Mesendoderm (in vitro differentiated cells): ENCODE data around the gene E2F3.

Source experiments
- DNase-seq: peaks from one replicate; pipeline ENCODE4 v3.0.0; 2013
- H2AK5ac ChIP-seq: 2 replicates; pipeline ENCODE4 v1.6.1; 2013; ENCODE audit warnings: low read length, inconsistent platforms
- H2BK120ac ChIP-seq: 2 replicates; pipeline ENCODE4 v1.6.1; 2013; ENCODE audit warnings: low read depth, mild to moderate bottlenecking, low read length, moderate library complexity, mixed read lengths
- H2BK15ac ChIP-seq: replicated peaks from 2 replicates; pipeline ENCODE4 v1.6.1; 2013; ENCODE audit warnings: low read depth, mild to moderate bottlenecking, moderate library complexity
- H2BK5ac ChIP-seq: 2 replicates; pipeline ENCODE4 v1.6.1; 2013; ENCODE audit warnings: low read length, inconsistent platforms
- H3K18ac ChIP-seq: 2 replicates; pipeline ENCODE4 v1.6.1; 2013; ENCODE audit warnings: mild to moderate bottlenecking, low read length, mixed read lengths
- H3K23ac ChIP-seq: one replicate; pipeline ENCODE4 v1.6.1; 2013; ENCODE audit warnings: low read length
- H3K27ac ChIP-seq: 2 replicates; pipeline ENCODE4 v1.5.1; 2013; ENCODE audit warnings: low read depth, mild to moderate bottlenecking, inconsistent platforms, low read length, moderate library complexity
- H3K27me3 ChIP-seq: 2 replicates; pipeline ENCODE4 v1.6.1; 2013; ENCODE audit warnings: low read length, control low read depth, mild to moderate bottlenecking, inconsistent platforms; ENCODE audit not compliant: insufficient read depth, poor library complexity
- H3K36me3 ChIP-seq: 2 replicates; pipeline ENCODE4 v1.6.1; 2013; ENCODE audit warnings: low read length, inconsistent platforms; ENCODE audit not compliant: control insufficient read depth, insufficient read depth
- H3K4ac ChIP-seq: one replicate; pipeline ENCODE4 v1.6.1; 2013; ENCODE audit warnings: low read depth, mild to moderate bottlenecking, low read length, moderate library complexity
- H3K4me1 ChIP-seq: 2 replicates; pipeline ENCODE4 v1.6.1; 2013; ENCODE audit warnings: low read depth, low read length, inconsistent platforms; ENCODE audit not compliant: control insufficient read depth
- H3K4me2 ChIP-seq: 2 replicates; pipeline ENCODE4 v1.6.1; 2013; ENCODE audit warnings: low read length
- H3K4me3 ChIP-seq: 2 replicates; pipeline ENCODE4 v1.5.1; 2013; ENCODE audit warnings: mild to moderate bottlenecking, low read length
- H3K56ac ChIP-seq: one replicate; pipeline ENCODE4 v1.6.1; 2013; ENCODE audit warnings: low read length
- H3K79me1 ChIP-seq: 2 replicates; pipeline ENCODE4 v1.6.1; 2013; ENCODE audit warnings: low read length, inconsistent platforms
- H3K79me2 ChIP-seq: 2 replicates; pipeline ENCODE4 v1.6.1; 2013; ENCODE audit warnings: mild to moderate bottlenecking, low read length; ENCODE audit not compliant: control insufficient read depth, insufficient read depth
- H3K9ac ChIP-seq: 2 replicates; pipeline ENCODE4 v1.6.1; 2013; ENCODE audit warnings: low read length, inconsistent platforms
- H4K5ac ChIP-seq: one replicate; pipeline ENCODE4 v1.6.1; 2013; ENCODE audit warnings: low read length
- H4K8ac ChIP-seq: one replicate; pipeline ENCODE4 v1.6.1; 2013; ENCODE audit warnings: low read depth, mild to moderate bottlenecking, control low read depth, low read length, moderate library complexity
- WGBS: extraction: QIAGEN DNeasy Blood & Tissue Kit; methylation state at CpG from one replicate; pipeline ENCODE4 v1.1.7; 2013; ENCODE audit warnings: low lambda C conversion rate, missing lambda C conversion rate; ENCODE audit not compliant: insufficient coverage; ENCODE audit errors: extremely low coverage; 5-methylcytosine and 5-hydroxymethylcytosine counted together

The E2F3 gene

DNA sequence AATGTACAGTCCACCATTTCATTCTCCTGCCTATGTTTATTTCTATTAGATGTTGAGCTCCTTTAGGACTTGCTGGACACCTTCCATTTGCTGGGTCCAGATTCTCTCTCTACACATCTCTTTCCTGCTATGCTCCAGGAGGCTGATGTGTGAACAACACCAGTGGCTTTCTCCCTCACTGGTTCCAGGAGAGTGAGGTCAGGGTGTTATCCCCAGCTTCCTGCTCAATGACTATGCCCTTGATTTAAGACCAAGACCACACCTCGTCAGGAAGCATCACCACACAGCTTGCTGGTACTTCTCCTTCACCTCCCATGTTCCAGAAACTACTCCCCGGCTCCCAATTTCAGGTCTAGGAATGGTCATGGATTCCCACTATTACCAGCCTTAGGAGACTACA, 31.3 kb upstream of the E2F3 start:
- Histone ChIP-seq H3K4me1 (no peaks in the 10 kb centered on the region), H2AK5ac (no peak overlapping the region), H3K18ac (no peak overlapping the region), H3K79me1 (no peaks in the 10 kb centered on the region), H3K27ac (no peak overlapping the region), H2BK120ac (no peak overlapping the region), H4K8ac (no peak overlapping the region), H2BK15ac (no peak overlapping the region), H3K23ac (no peak overlapping the region), H3K9ac (no peak overlapping the region), H3K79me2 (no peaks in the 10 kb centered on the region), H2BK5ac (no peak overlapping the region), H3K4me2 (no peak overlapping the region), H3K4ac (no peak overlapping the region), H3K56ac (no peak overlapping the region), H3K36me3 (no peaks in the 10 kb centered on the region), H4K5ac (no peak overlapping the region), H3K27me3 (no peaks in the 10 kb centered on the region), H3K4me3 (no peak overlapping the region)
- no CpG with 5 or more reads among the region's 2 CpGs for WGBS
- no peak for DNase-seq

DNA sequence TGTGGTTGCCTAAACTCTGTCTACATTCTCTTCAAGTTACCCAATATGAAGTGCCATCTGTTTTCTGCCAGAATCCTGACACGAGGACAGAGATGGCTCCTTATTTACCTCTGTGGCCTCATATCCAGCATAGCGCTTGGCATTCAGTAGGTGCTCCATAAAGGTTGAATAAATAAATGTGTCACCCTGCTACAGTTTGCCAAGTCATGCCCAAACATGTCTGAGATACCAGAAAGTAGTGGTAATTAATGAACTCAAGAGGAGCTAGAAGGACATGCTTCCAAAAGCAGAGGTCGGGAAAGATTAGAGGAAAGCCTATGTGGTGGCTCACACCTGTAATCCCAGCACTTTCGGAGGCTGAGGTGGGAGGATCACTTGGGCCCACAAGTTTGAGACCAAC, 30.9 kb upstream of the E2F3 start:
- no peak overlapping the region for H2AK5ac ChIP-seq
- H3K9ac ChIP-seq: no peak overlapping the region
- no peak overlapping the region for H2BK5ac ChIP-seq
- H4K5ac ChIP-seq: no peak overlapping the region
- H3K4me2 ChIP-seq: no peak overlapping the region
- H3K79me2 ChIP-seq: no peaks in the 10 kb centered on the region
- no peak overlapping the region for H3K4me3 ChIP-seq
- no peaks in the 10 kb centered on the region for H3K79me1 ChIP-seq
- no peaks in the 10 kb centered on the region for H3K27me3 ChIP-seq
- DNase-seq: no peak
- H3K36me3 ChIP-seq: no peaks in the 10 kb centered on the region
- no peak overlapping the region for H3K4ac ChIP-seq
- no peak overlapping the region for H2BK120ac ChIP-seq
- H3K56ac ChIP-seq: no peak overlapping the region
- H3K18ac ChIP-seq: no peak overlapping the region
- WGBS: no CpG with 5 or more reads among the region's 4 CpGs
- H4K8ac ChIP-seq: no peak overlapping the region
- no peaks in the 10 kb centered on the region for H3K4me1 ChIP-seq
- no peak overlapping the region for H3K27ac ChIP-seq
- no peak overlapping the region for H2BK15ac ChIP-seq
- no peak overlapping the region for H3K23ac ChIP-seq

DNA sequence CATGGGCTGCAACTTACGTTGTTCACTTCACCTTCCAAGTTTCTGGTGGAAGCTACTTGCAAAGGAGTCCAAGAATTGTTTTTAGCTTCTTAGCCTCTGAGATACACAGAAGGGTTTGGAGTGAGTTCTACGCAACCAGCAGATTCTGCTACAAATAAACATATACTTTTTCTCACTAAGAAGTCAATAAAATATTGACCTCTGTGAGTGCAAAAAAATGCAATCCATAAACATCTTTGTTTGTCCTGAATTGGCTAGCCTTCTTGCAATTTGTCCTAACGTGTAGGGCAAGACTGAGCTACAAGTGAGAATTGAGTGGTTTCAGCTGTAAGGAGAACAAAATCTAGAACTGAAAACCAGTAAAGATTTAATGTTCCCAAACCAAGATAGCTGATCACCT, 26.2 kb upstream of the E2F3 start:
- H3K27ac ChIP-seq: no peak overlapping the region
- no peak overlapping the region for H3K4me2 ChIP-seq
- H3K4me3 ChIP-seq: no peak overlapping the region
- no peak overlapping the region for H3K56ac ChIP-seq
- no peak overlapping the region for H4K5ac ChIP-seq
- no peak for DNase-seq
- no peaks in the 10 kb centered on the region for H3K79me1 ChIP-seq
- no peak overlapping the region for H2BK15ac ChIP-seq
- H3K79me2 ChIP-seq: no peaks in the 10 kb centered on the region
- H4K8ac ChIP-seq: no peak overlapping the region
- no peaks in the 10 kb centered on the region for H3K27me3 ChIP-seq
- no peak overlapping the region for H2BK120ac ChIP-seq
- no peaks in the 10 kb centered on the region for H3K36me3 ChIP-seq
- H3K4ac ChIP-seq: no peak overlapping the region
- no peak overlapping the region for H3K23ac ChIP-seq
- no CpG with 5 or more reads among the region's 3 CpGs for WGBS
- no peak overlapping the region for H3K9ac ChIP-seq
- no peaks in the 10 kb centered on the region for H3K4me1 ChIP-seq
- H2BK5ac ChIP-seq: no peak overlapping the region
- no peak overlapping the region for H2AK5ac ChIP-seq
- no peak overlapping the region for H3K18ac ChIP-seq

GRCh38 chr6:20377623-20378265, 23.9 kb upstream of the E2F3 start:
- no peak overlapping the region for H3K23ac ChIP-seq
- no peak overlapping the region for H3K4me2 ChIP-seq
- no peak overlapping the region for H3K27ac ChIP-seq
- no peaks in the 10 kb centered on the region for H3K36me3 ChIP-seq
- H3K4me3 ChIP-seq: no peak overlapping the region
- no peaks in the 10 kb centered on the region for H3K79me1 ChIP-seq
- H3K56ac ChIP-seq: no peak overlapping the region
- no peak overlapping the region for H3K4ac ChIP-seq
- no CpG with 5 or more reads among the region's 5 CpGs for WGBS
- no peak overlapping the region for H4K8ac ChIP-seq
- no peak overlapping the region for H4K5ac ChIP-seq
- no peak overlapping the region for H2BK120ac ChIP-seq
- H2AK5ac ChIP-seq: no peak overlapping the region
- H2BK5ac ChIP-seq: no peak overlapping the region
- H3K27me3 ChIP-seq: no peaks in the 10 kb centered on the region
- no peak for DNase-seq
- no peak overlapping the region for H3K9ac ChIP-seq
- no peak overlapping the region for H2BK15ac ChIP-seq
- no peaks in the 10 kb centered on the region for H3K4me1 ChIP-seq
- H3K18ac ChIP-seq: no peak overlapping the region
- H3K79me2 ChIP-seq: no peaks in the 10 kb centered on the region

GRCh38 chr6:20379231-20379630, 22.4 kb upstream of the E2F3 start:
- no peak overlapping the region for H4K5ac ChIP-seq
- no peak overlapping the region for H2AK5ac ChIP-seq

DNA sequence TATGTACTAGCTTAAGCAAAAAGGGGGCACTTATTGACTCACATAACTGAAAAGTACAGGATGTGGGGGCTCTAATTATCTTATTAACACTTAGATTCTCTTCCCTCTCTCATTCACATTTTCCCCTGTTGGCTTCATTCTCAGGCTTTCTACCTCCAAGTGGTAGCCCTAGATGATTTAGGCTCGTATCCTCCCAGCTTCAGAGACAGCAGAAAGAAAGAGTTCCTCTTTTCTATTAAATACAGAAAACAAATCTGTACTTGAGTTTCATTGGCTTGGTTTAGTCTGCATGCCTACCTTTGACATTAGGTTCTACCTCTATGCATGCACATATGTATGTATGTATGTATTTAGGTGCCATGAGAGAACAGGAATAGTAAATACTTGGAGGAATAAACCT, 15.5 kb upstream of the E2F3 start:
- no CpG with 5 or more reads among the region's 1 CpG for WGBS
- H2BK15ac ChIP-seq: no peak overlapping the region
- H3K4ac ChIP-seq: no peak overlapping the region
- DNase-seq: no peak
- no peak overlapping the region for H3K4me2 ChIP-seq
- no peak overlapping the region for H2AK5ac ChIP-seq
- H2BK120ac ChIP-seq: no peak overlapping the region
- no peaks in the 10 kb centered on the region for H3K36me3 ChIP-seq
- H3K27ac ChIP-seq: no peak overlapping the region
- no peaks in the 10 kb centered on the region for H3K79me2 ChIP-seq
- no peak overlapping the region for H3K4me3 ChIP-seq
- H4K5ac ChIP-seq: no peak overlapping the region
- no peaks in the 10 kb centered on the region for H3K4me1 ChIP-seq
- H4K8ac ChIP-seq: no peak overlapping the region
- H3K18ac ChIP-seq: no peak overlapping the region
- H3K27me3 ChIP-seq: no peaks in the 10 kb centered on the region
- H2BK5ac ChIP-seq: no peak overlapping the region
- H3K79me1 ChIP-seq: no peaks in the 10 kb centered on the region
- no peak overlapping the region for H3K9ac ChIP-seq
- H3K56ac ChIP-seq: no peak overlapping the region
- H3K23ac ChIP-seq: no peak overlapping the region

More at GRCh38 chr6:20379231-20379630, 22.4 kb upstream of the E2F3 start:
- no peak for DNase-seq
- no peaks in the 10 kb centered on the region for H3K36me3 ChIP-seq
- no peak overlapping the region for H3K4ac ChIP-seq
- H3K4me2 ChIP-seq: no peak overlapping the region
- H3K4me3 ChIP-seq: no peak overlapping the region
- H3K56ac ChIP-seq: no peak overlapping the region
- H3K79me1 ChIP-seq: no peaks in the 10 kb centered on the region
- WGBS: no CpG with 5 or more reads among the region's 1 CpG
- no peaks in the 10 kb centered on the region for H3K4me1 ChIP-seq
- no peak overlapping the region for H2BK5ac ChIP-seq
- no peaks in the 10 kb centered on the region for H3K27me3 ChIP-seq
- H2BK15ac ChIP-seq: no peak overlapping the region
- no peak overlapping the region for H3K27ac ChIP-seq
- H3K18ac ChIP-seq: no peak overlapping the region
- no peak overlapping the region for H4K8ac ChIP-seq
- no peak overlapping the region for H2BK120ac ChIP-seq
- no peaks in the 10 kb centered on the region for H3K79me2 ChIP-seq
- no peak overlapping the region for H3K23ac ChIP-seq
- H3K9ac ChIP-seq: no peak overlapping the region
